Ramos (cell line): Measurements from ENCODE around the gene ACSBG1.

Experiments used
- in situ Hi-C: fragments of 300-500 bp; cut with MboI; formaldehyde crosslinking; loops from one replicate; pipeline ENCODE4 v1.14.3; 2022; ENCODE audit warnings: low sequenced_read_pairs; ENCODE audit not compliant: unreplicated experiment

Gene ACSBG1

GRCh38 chr15:78223396-78224022 lies 10.9 kb downstream of the ACSBG1 start:
- in situ Hi-C loops = no loop called here

DNA sequence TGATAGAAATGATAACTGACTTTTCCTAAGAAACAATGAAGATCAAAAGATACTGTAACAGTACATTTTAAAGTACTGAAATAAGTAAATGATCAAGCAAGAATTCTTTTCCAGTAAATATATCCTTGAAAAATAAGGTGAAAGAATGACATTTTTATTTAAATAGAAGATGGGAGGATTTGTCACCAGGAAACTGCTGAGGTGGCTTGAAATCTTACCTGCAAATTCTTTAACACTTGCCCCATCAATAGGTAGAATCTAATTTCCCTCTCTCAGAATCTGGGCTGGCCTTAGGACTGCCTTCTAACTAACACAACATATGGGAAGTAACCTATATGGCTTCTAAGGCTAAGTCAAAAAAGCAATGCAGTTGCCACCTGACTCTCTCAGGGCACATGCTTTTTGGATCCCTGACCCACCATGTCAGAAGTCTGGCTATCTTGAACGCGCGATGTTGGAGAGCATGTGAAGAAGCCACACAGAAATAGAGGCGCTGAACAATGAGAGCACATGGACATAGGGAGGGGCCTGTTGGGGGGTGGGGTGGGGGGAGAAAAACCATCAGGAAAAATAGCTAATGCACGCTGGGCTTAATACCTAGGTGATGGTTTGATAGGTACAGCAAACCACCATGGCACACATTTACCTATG lies 11.5 kb downstream of the ACSBG1 start:
- in situ Hi-C loops = no loop called here

DNA sequence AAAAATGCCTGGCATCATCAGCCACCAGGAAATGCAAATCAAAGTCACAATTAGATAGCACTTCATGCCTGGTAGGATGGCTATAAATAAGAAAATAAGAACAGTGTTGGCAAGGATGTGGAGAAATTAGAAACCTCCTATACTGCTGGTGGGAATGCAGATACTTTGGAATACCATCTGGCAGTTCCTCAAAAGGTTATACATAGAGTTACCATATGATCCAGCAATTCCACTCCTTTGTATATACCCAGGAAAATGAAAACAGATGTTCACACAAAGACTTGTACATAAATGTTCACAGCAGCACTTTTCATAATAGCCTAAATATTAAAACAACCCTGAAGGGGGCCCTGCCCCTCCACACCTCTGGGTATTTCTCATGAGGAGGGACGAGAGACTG lies 13.7 kb downstream of the ACSBG1 start:
- in situ Hi-C loops = no loop called here

GRCh38 chr15:78216276-78217104 lies 17.9 kb downstream of the ACSBG1 start:
- in situ Hi-C loops = no loop called here

GRCh38 chr15:78213956-78214355 lies 20.4 kb downstream of the ACSBG1 start:
- in situ Hi-C loops = no loop called here

DNA sequence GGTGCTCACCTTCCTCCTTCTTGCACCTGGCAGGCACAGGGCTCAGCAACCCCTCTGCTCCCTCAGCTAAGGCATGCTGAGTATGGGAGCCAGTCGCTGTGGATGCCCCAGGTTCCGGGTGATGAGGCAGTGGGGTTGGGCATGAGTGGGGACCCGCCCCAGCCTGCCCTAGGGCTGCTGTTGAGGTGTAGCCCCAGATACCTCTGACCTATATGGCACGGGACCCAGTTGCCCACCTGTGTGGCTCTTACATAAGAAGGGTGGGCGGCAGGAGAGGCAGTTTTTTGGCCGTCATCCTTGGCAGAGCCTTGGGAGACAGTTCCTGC lies 21.0 kb downstream of the ACSBG1 start:
- in situ Hi-C loops = no loop called here

GRCh38 chr15:78212546-78213424 lies 21.6 kb downstream of the ACSBG1 start:
- in situ Hi-C loops = no loop called here

GRCh38 chr15:78212008-78212407 lies 22.4 kb downstream of the ACSBG1 start:
- in situ Hi-C loops = no loop called here

DNA sequence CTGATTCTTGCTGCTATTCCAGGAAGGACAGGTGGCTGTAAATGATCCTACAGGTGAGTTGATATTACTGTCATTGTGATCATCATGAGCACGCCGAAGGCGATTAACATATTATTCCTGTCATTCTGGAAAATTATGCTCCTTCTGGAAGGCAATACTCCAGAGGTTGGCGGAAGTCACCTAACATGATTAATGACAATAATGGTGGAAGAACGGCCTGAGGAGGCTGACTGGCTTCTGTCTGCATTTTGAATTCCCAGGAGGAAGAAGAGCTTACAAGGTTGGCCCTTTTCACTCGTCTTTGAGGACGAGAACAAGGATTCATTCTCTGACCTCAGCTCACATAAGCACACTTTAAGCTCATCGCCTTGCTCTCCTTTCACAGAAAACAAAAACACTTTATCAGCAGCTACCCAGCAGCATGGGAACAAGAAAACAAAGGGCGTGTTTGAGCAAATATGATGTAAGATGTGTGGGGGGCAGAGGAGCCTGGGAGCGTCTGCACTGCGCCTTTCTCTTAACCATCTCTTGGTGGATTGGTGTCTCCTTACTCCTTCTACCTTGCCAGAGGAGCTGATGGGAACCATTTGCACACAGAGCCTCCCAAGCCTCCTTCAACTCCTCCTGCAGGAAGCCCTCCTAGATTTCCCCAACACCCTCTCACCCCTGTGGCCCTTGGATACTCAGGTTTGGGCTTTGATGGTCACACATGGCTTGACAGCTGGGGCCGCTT lies 23.0 kb downstream of the ACSBG1 start:
- in situ Hi-C loops = no loop called here

- in situ Hi-C loops = no loop called here
These were observed 24.0 kb downstream of the ACSBG1 start for GRCh38 chr15:78210349-78210717.

- in situ Hi-C loops = no loop called here
These were observed 24.6 kb downstream of the ACSBG1 start for GRCh38 chr15:78209646-78210348.

DNA sequence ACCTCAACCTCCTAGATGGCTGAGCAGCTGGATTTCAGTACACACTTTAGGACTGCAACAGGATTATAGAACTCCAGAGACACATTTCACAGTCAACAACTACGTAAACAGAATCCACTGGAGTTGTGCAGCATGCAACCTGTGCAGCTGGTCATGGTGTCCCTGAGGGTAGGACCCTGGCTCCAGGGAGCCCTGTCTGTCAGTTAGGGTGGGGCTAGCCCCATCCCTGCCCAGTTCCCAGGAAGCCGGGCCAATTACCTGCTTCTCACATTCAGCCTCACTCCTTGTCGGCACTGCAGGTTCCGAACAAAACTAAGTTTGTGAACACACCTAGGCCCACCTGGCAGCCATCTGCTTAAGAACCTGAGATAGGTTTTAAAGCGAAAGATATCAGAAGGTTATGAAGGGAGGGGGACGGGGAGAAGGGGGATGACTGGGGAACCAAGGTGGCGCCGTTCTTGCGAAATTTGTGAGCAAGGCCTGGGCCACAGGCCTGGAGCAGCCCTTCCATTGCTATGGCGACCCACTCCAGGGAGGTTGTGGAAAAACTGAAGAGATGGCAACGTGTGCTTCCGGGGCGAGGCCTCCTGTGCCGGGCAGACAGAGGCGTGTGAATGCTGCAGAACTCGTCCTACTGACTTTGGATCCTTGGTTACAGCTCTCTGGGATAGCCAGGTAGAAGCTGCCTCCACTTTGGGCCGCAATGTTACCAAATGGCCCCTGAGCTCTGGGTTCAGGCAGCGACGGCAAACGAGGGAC lies 25.3 kb downstream of the ACSBG1 start:
- in situ Hi-C loops = no loop called here

DNA sequence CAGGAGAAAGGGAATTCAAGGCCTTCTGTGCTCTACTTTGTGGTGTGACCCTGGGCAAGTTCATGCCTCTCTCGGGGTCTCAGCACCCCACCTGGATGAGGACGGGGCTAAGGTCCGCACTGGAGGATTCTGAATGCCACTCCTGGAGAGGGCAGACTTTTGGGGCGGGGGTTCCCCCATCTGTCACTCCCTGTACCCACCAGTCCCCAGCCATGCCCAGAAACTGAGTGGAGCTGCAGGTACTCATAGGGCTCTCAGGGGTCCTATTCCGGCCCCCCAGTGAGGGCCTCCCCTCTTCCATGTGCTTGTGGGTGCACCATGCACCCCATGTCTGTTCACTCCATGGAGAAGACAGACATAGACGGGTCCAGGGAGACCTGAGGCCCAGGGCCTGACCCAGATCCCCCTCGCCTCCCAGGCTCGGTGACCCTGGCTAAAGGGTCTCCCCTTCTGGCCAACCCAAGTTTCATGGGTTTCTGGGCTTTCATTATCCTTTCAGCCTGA lies 26.0 kb downstream of the ACSBG1 start:
- in situ Hi-C loops = no loop called here

DNA sequence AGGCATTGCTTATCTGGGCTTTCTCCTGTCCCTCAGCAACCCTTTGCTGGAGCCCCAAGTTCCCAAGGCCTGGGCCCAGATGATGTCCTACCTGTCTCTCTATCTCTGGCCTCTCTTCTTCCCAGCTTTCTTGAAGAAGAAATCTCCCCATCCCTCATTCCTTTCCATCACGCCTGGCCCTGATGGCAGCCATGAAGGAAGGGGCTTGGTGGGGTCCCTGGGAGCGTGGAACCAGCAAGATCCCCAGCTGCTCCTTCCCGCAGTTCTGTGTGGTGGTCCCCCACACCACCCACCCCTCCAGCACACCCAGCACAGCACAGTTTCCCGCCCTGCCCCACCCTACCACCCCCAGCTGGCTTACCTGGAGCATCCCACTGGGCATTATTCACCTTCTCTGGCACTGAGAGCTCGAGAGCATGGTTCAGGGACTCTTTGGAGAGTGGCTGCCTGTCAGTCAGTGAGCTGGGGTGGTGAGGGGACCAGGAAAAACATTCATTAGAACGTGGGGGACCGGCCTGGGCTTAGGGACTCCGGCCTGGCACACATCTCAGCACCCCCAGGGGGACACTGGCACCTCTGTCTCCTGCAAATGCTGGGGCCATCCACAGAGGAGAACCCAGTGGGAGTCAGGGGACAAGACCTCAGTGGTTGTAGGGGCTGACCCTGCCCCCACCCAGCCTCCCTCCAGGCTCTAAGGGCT lies 26.6 kb downstream of the ACSBG1 start:
- in situ Hi-C loops = no loop called here

DNA sequence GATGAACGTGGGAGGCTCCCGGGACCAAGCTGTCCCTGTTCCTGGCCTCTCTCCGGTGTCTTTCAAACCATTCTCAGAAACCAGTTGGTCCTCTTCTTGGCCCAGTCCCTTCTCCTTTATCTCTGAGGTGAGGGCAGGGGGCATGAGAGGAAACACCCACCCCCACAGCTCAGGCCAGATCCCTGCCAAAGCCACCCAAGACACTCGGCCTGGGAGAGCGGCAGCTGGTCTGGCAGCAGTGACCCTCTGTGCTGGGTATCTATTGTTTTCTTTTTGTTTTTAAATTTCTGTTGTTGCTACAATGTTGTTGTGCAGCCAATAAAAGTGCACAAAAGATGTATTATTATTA lies 27.3 kb downstream of the ACSBG1 start:
- in situ Hi-C loops = no loop called here

DNA sequence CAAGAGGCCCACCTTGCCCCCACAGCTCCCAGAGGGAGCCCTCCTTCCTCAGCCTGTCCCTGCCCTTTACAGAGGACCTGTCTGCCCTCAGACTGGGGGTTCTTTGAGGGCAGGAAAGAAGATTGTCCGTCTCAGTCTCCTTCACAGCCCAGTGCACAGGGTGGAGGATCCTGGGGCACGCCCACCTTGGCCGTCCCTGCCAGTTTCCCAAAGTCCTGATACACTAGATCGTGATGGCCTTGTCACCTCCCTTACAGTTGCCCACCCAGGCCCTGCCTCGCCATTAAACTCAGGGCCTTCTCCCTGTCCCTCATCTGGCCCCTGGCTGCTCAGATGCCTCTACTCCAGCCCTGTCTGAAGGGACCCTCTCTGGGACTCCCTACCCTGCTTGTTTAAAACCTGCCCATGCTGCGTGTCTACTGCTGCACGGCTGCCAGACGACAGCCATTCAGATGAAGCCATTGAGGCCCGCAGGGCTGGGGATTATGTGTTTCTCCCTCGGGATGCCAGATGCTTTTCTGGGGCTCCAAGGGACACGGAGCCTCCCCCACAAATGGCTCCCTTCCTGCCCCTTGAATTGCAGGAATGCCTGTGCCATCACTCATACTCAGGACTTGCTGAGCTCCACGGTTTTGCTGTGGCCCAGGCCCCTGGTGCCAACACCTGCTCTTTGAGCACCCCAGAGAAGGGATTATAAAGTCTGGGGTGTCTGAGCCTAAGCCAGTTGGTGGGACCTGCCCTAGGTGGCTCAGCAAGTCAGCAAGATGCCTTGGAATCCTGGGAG lies 27.8 kb downstream of the ACSBG1 start:
- in situ Hi-C loops = no loop called here

GRCh38 chr15:78205856-78206255 lies 28.5 kb downstream of the ACSBG1 start:
- in situ Hi-C loops = no loop called here
